ENCODE measurements around the gene CEP68. TPM values are rescaled to one million over a fixed set of nuclear protein-coding genes. Genes with fewer than 3 reads are reported as not detected.

Gene CEP68
- total RNA-seq, 1 donor from 2014 or later: 29.1 TPM

GRCh38 chr2:65053199-65053598 is 3.0 kb upstream of the CEP68 start:
- DNase-seq (ENCODE audit: low spot score) (no peak), ATAC-seq (no peak)
- intact Hi-C loops (cut with DNase I): no loop called here

GRCh38 chr2:65054749-65055421 is 1.3 kb upstream of the CEP68 start:
- no peak for ATAC-seq
- DNase-seq (ENCODE audit: low spot score): no peak
- intact Hi-C loops (cut with DNase I): no loop called here

- ATAC-seq: peak; percentile 51
- no peak for DNase-seq (ENCODE audit: low spot score)
- intact Hi-C loops (cut with DNase I): no loop called here
These were observed 598 bp upstream of the CEP68 start for GRCh38 chr2:65055422-65056214.

- DNase-seq (ENCODE audit: low spot score): no peak
- intact Hi-C loops (cut with DNase I): no loop called here
- ATAC-seq: no peak
These were observed 799 bp downstream of the CEP68 start for GRCh38 chr2:65057054-65057375.

GRCh38 chr2:65057391-65058052 is 1.3 kb downstream of the CEP68 start:
- no peak for ATAC-seq
- no peak for DNase-seq (ENCODE audit: low spot score)
- intact Hi-C loops (cut with DNase I): no loop called here

- ATAC-seq (no peak), DNase-seq (ENCODE audit: low spot score) (no peak)
- intact Hi-C loops (cut with DNase I): no loop called here
These were observed 2.9 kb downstream of the CEP68 start for GRCh38 chr2:65059071-65059470.

GRCh38 chr2:65061146-65061909 is 5.1 kb downstream of the CEP68 start:
- ATAC-seq (no peak), DNase-seq (ENCODE audit: low spot score) (no peak)
- intact Hi-C loops (cut with DNase I): no loop called here

- ATAC-seq (no peak), DNase-seq (ENCODE audit: low spot score) (no peak)
- intact Hi-C loops (cut with DNase I): no loop called here
These were observed 5.7 kb downstream of the CEP68 start for GRCh38 chr2:65061910-65062339.

- ATAC-seq (no peak), DNase-seq (ENCODE audit: low spot score) (no peak)
- intact Hi-C loops (cut with DNase I): no loop called here
These were observed 6.9 kb downstream of the CEP68 start for GRCh38 chr2:65062843-65063825.

GRCh38 chr2:65064728-65065552 is 8.7 kb downstream of the CEP68 start:
- DNase-seq (ENCODE audit: low spot score): peak; percentile 78
- peak; percentile 86 for ATAC-seq
- intact Hi-C loops (cut with DNase I): no loop called here

GRCh38 chr2:65067806-65068553 is 11.8 kb downstream of the CEP68 start:
- ATAC-seq: no peak
- DNase-seq (ENCODE audit: low spot score): no peak
- intact Hi-C loops (cut with DNase I): no loop called here

- DNase-seq (ENCODE audit: low spot score): no peak
- intact Hi-C loops (cut with DNase I): no loop called here
- no peak for ATAC-seq
These were observed 13.2 kb downstream of the CEP68 start for GRCh38 chr2:65069439-65069824.

- DNase-seq (ENCODE audit: low spot score) (no peak), ATAC-seq (peak; percentile 48)
- intact Hi-C loops (cut with DNase I): no loop called here
These were observed 14.1 kb downstream of the CEP68 start for GRCh38 chr2:65070172-65070830.

GRCh38 chr2:65070856-65071255 is 14.6 kb downstream of the CEP68 start:
- DNase-seq (ENCODE audit: low spot score) (no peak), ATAC-seq (no peak)
- intact Hi-C loops (cut with DNase I): no loop called here

- ATAC-seq (no peak), DNase-seq (ENCODE audit: low spot score) (no peak)
- intact Hi-C loops (cut with DNase I): no loop called here
These were observed 15.4 kb downstream of the CEP68 start for GRCh38 chr2:65071499-65072180.

Measured in sciatic nerve (tissue), 2 donors.